HCT116 (cell line): ENCODE measurements around the gene FGD4. TPM values are rescaled to one million over a fixed set of nuclear protein-coding genes. Genes with fewer than 3 reads are reported as not detected.

Experiments used
- ATAC-seq: fragments of 200-7000 bp; cut with Tn5 transposase; 2 replicates; pipeline ENCODE4 v1.9.1; 2020; ENCODE audit warnings: mild to moderate bottlenecking, moderate library complexity
- BruUV-seq: library from RNA; stranded (reverse); fragments of 400-500 nt; replicated peaks from 2 replicates; lab custom pipeline; 2021; lab: Mats Ljungman, UMichigan
- CTCF ChIA-PET: fragments of 300-600 bp; sonication (Branson Sonifier 250); formaldehyde crosslinking; loops from one replicate; lab custom pipeline; 2021; ENCODE audit warnings: antibody characterized with exemption; lab: Charles Lee
- POLR2A ChIA-PET: fragments of 300-600, 350-600 bp; sonication (Branson Sonifier 250); formaldehyde crosslinking; loops from one replicate; lab custom pipeline; 2021; ENCODE audit warnings: antibody characterized with exemption; lab: Charles Lee
- RAD21 ChIA-PET, 2 experiments: fragments of 300-600 bp; sonication (Branson Sonifier 250); formaldehyde crosslinking; loops; one replicate each; lab custom pipeline; 2023; ENCODE audit warnings: low total read pairs in 2 of 2; ENCODE audit not compliant: uncharacterized antibody in 2 of 2, unreplicated experiment in 2 of 2, low non-redundant PET in 1 of 2; lab: Charles Lee
- DNase-seq: peaks from one replicate; pipeline ENCODE4 v3.0.0-alpha.2; 2010; ENCODE audit warnings: low read depth, low spot score
- H2AFZ ChIP-seq: fragments of 200-600 bp; shearing (Covaris generic), sonication (generic); 2 replicates; pipeline ENCODE4 v1.6.1; 2017; ENCODE audit warnings: low read depth, mixed run types, mixed read lengths, antibody characterized with exemption, low read length; ENCODE audit not compliant: poor library complexity, severe bottlenecking
- H3K27ac ChIP-seq: 2 replicates; pipeline ENCODE4 v1.5.1; 2012; ENCODE audit warnings: low read depth, low read length
- H3K27me3 ChIP-seq: fragments of 200-600 bp; sonication (generic); 2 replicates; pipeline ENCODE4 v1.6.1; 2016; ENCODE audit warnings: mixed run types, low read length, mixed read lengths; ENCODE audit not compliant: insufficient read depth
- H3K36me3 ChIP-seq, 2 experiments: fragments of 200-500 bp in 1 of 2; fragments of 200-600 bp in 1 of 2; sonication (Bioruptor generic) in 1 of 2; sonication (generic) in 1 of 2; 2 replicates each; pipeline versions ENCODE4 v1.5.1 to v1.6.1; 2014 to 2016; ENCODE audit warnings: low read length in 2 of 2, inconsistent platforms in 1 of 2, mixed read lengths in 1 of 2, mixed run types in 1 of 2; ENCODE audit not compliant: insufficient read depth in 2 of 2, control insufficient read depth in 1 of 2
- H3K4me1 ChIP-seq, 2 experiments: fragments of 200-600 bp in 1 of 2; sonication (generic) in 1 of 2; 2 replicates each; pipeline versions ENCODE4 v1.5.1 to v1.6.1; 2012 to 2017; ENCODE audit warnings: low read length in 2 of 2, inconsistent platforms in 1 of 2, mild to moderate bottlenecking in 1 of 2, mixed read lengths in 1 of 2, mixed run types in 1 of 2, moderate library complexity in 1 of 2; ENCODE audit not compliant: insufficient read depth in 2 of 2, control insufficient read depth in 1 of 2
- H3K4me2 ChIP-seq: fragments of 200-600 bp; sonication (generic); 2 replicates; pipeline ENCODE4 v1.6.1; 2017; ENCODE audit warnings: mixed run types, low read length, mixed read lengths
- H3K4me3 ChIP-seq, 2 experiments: fragments of 200-600 bp in 1 of 2; sonication (generic) in 1 of 2; replicated peaks in 1 of 2; 2 replicates each; pipeline ENCODE4 v1.5.1; 2011 to 2016; ENCODE audit warnings: low read length in 2 of 2, control low read depth in 1 of 2, low read depth in 1 of 2, mild to moderate bottlenecking in 1 of 2, mixed read lengths in 1 of 2, mixed run types in 1 of 2
- H3K79me2 ChIP-seq: fragments of 200-600 bp; sonication (generic); 2 replicates; pipeline ENCODE4 v1.6.1; 2017; ENCODE audit warnings: mild to moderate bottlenecking, mixed run types, low read length, moderate library complexity, mixed read lengths; ENCODE audit not compliant: insufficient read depth
- H3K9ac ChIP-seq: fragments of 200-600 bp; sonication (generic); 2 replicates; pipeline ENCODE4 v1.6.1; 2016; ENCODE audit warnings: low read length, mixed read lengths
- H3K9me2 ChIP-seq: fragments of 200-600 bp; sonication (generic), shearing (Covaris generic); 2 replicates; pipeline ENCODE4 v1.6.1; 2017; ENCODE audit warnings: mixed run types, mild to moderate bottlenecking, moderate library complexity; ENCODE audit not compliant: insufficient read depth
- H3K9me3 ChIP-seq, 2 experiments: fragments of 200-500 bp in 1 of 2; fragments of 200-600 bp in 1 of 2; sonication (Bioruptor generic) in 1 of 2; sonication (generic) in 1 of 2; 2 replicates each; pipeline ENCODE4 v1.6.1; 2014 to 2017; ENCODE audit warnings: low read length in 2 of 2, mixed read lengths in 2 of 2, inconsistent platforms in 1 of 2, low read depth in 1 of 2, mild to moderate bottlenecking in 1 of 2, mixed run types in 1 of 2, moderate library complexity in 1 of 2; ENCODE audit not compliant: control insufficient read depth in 1 of 2, insufficient read depth in 1 of 2
- H4K20me1 ChIP-seq: fragments of 200-600 bp; sonication (generic), shearing (Covaris generic); 2 replicates; pipeline ENCODE4 v1.6.1; 2017; ENCODE audit warnings: mixed run types, mild to moderate bottlenecking, moderate library complexity; ENCODE audit not compliant: insufficient read depth
- CEBPB ChIP-seq: IDR thresholded peaks from 2 replicates; pipeline ENCODE4 v1.6.1; 2012; ENCODE audit warnings: low read depth
- EGR1 ChIP-seq: IDR thresholded peaks from 2 replicates; pipeline ENCODE4 v1.6.1; 2012; ENCODE audit warnings: low read depth
- ELF1 ChIP-seq: IDR thresholded peaks from 2 replicates; pipeline ENCODE4 v1.6.1; 2012; ENCODE audit warnings: low read depth, borderline replicate concordance
- EZH2 ChIP-seq: fragments of 200-600 bp; sonication (generic); IDR thresholded peaks from 2 replicates; pipeline ENCODE4 v1.6.1; 2017; ENCODE audit warnings: antibody characterized with exemption, mixed run types
- EZH2phosphoT487 ChIP-seq: fragments of 200-600 bp; IDR thresholded peaks from 2 replicates; pipeline ENCODE4 v1.6.1; 2018; ENCODE audit warnings: antibody characterized with exemption, borderline replicate concordance
- JUND ChIP-seq: IDR thresholded peaks from 2 replicates; pipeline ENCODE4 v1.6.1; 2012
- POLR2A ChIP-seq: IDR thresholded peaks from 2 replicates; pipeline ENCODE4 v1.7.0; 2011; ENCODE audit warnings: borderline replicate concordance; ENCODE audit not compliant: insufficient read depth, insufficient read length; ENCODE audit errors: extremely low read depth
- RAD21 ChIP-seq: IDR thresholded peaks from 2 replicates; pipeline ENCODE4 v1.6.1; 2012; ENCODE audit warnings: low read depth, mild to moderate bottlenecking
- SIN3A ChIP-seq: IDR thresholded peaks from 2 replicates; pipeline ENCODE4 v1.6.1; 2012; ENCODE audit warnings: low read depth
- SP1 ChIP-seq: IDR thresholded peaks from 2 replicates; pipeline ENCODE4 v1.6.1; 2012; ENCODE audit warnings: low read depth
- SRF ChIP-seq: IDR thresholded peaks from 2 replicates; pipeline ENCODE4 v1.6.1; 2012; ENCODE audit warnings: low read depth
- TCF7L2 ChIP-seq: IDR thresholded peaks from 2 replicates; pipeline ENCODE4 v1.7.0; 2011; ENCODE audit warnings: borderline replicate concordance, inconsistent platforms; ENCODE audit not compliant: insufficient read depth, insufficient read length; ENCODE audit errors: extremely low read depth
- YY1 ChIP-seq: IDR thresholded peaks from 2 replicates; pipeline ENCODE4 v1.6.1; 2011; ENCODE audit warnings: low read length, low read depth, moderate library complexity, mild to moderate bottlenecking; ENCODE audit not compliant: insufficient replicate concordance; ENCODE audit errors: extremely low read depth
- ZFX ChIP-seq: fragments of 450-650 bp; IDR thresholded peaks from 2 replicates; pipeline ENCODE4 v1.6.1; 2017
- ZNF274 ChIP-seq: fragments of 200-500 bp; sonication (Bioruptor generic); IDR thresholded peaks from 2 replicates; pipeline ENCODE4 v1.6.1; 2014; ENCODE audit warnings: mild to moderate bottlenecking, low read depth, low read length, inconsistent platforms
- intact Hi-C: fragments of 100-400 bp; cut with micrococcal nuclease; formaldehyde crosslinking; loops from 2 replicates; pipeline ENCODE4 v1.10.0; 2022
- total RNA-seq: library from RNA; stranded (reverse); gene quantifications from one replicate; pipeline ENCODE4 v1.2.1, GENCODE V29; 2021; ENCODE audit not compliant: unreplicated experiment
- TF ChIP-seq, protein P1 (sequence below): IDR thresholded peaks from 2 replicates; pipeline ENCODE4 v1.6.1; 2012; ENCODE audit warnings: low read depth
- TF ChIP-seq, protein P2 (sequence below): IDR thresholded peaks from 2 replicates; pipeline ENCODE4 v1.6.1; 2012
- TF ChIP-seq, protein P3 (sequence below): IDR thresholded peaks from 2 replicates; pipeline ENCODE4 v1.6.1; 2012

FGD4 gene
- total RNA-seq, 1 experiment from 2014 or later, result 7.7 TPM

DNA sequence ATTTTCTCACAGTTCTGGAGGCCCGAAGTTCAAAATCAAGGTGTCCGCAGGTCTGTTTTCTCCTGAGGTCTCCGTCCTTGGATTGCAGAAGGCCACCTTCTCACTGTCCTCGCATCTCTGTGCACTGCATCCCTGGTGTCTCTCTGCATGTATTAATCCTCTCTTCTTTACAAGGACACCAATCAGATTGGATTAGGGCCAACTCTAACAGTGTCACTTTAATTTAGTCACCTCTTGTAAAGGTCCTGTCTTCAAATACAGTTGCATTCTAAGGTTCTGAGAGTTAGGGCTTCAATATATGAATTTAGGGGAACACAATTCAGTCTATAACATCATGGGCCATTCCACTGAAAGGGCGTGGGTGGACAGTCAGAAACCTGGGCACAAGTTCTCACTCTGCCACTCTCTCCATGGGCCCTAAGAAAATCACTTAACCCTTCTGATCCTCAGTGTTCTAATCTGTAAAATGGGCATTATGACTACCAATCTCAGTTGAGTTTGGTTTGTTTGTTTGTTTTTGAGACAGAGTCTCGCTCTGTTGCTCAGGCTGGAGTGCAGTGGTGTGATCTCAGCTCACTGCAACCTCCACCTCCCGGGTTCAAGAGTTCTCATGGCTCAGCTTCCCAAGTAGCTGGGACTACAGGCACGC, 41.6 kb upstream of the FGD4 start (continued):
- TF ChIP-seq CEBPB, result no peak
- no peak for TF ChIP-seq JUND
- no peak for TF ChIP-seq SRF
- TF ChIP-seq, protein P1, sequence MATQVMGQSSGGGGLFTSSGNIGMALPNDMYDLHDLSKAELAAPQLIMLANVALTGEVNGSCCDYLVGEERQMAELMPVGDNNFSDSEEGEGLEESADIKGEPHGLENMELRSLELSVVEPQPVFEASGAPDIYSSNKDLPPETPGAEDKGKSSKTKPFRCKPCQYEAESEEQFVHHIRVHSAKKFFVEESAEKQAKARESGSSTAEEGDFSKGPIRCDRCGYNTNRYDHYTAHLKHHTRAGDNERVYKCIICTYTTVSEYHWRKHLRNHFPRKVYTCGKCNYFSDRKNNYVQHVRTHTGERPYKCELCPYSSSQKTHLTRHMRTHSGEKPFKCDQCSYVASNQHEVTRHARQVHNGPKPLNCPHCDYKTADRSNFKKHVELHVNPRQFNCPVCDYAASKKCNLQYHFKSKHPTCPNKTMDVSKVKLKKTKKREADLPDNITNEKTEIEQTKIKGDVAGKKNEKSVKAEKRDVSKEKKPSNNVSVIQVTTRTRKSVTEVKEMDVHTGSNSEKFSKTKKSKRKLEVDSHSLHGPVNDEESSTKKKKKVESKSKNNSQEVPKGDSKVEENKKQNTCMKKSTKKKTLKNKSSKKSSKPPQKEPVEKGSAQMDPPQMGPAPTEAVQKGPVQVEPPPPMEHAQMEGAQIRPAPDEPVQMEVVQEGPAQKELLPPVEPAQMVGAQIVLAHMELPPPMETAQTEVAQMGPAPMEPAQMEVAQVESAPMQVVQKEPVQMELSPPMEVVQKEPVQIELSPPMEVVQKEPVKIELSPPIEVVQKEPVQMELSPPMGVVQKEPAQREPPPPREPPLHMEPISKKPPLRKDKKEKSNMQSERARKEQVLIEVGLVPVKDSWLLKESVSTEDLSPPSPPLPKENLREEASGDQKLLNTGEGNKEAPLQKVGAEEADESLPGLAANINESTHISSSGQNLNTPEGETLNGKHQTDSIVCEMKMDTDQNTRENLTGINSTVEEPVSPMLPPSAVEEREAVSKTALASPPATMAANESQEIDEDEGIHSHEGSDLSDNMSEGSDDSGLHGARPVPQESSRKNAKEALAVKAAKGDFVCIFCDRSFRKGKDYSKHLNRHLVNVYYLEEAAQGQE, result no peak
- TF ChIP-seq YY1, result no peak
- TF ChIP-seq, all 23 proteins: peak for 0

DNA sequence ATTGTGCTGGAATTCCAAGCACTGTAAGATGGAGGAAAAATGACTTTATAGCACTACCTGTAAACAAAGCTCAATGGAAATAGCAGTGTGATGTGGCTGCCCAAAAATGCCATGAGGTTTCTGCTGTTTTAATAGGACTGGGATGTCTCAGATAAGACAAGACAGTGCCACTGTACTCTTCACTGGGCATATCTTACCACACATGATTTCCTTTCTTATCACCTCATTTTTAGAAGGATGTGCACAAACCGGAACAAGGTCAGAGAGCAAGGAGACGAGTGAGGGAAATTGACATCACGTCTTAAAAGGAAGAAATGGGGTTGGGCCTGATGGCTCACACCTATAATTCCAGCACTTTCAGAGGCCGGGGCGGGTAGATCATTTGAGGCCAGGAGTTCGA, 38.4 kb upstream of the FGD4 start:
- intact Hi-C loops, result loop anchor here (10.0 kb wide), 1 partner anchor 1664 kb away; the partner anchor contains the start of gene ALG10
- Histone ChIP-seq H3K4me3 (no peak overlapping the region), H3K4me1 (no peaks in the 10 kb centered on the region), H3K79me2 (no peaks in the 10 kb centered on the region), H3K27ac (no peak overlapping the region), H4K20me1 (no peaks in the 10 kb centered on the region), H3K9me3 (no peaks in the 10 kb centered on the region), H3K27me3 (no peaks in the 10 kb centered on the region), H3K9ac (no peak overlapping the region), H3K36me3 (no peaks in the 10 kb centered on the region), H3K4me2 (no peak overlapping the region), H3K9me2 (no peaks in the 10 kb centered on the region), H2AFZ (no peak overlapping the region)
- TF ChIP-seq ELF1, result no peak
- no peak for TF ChIP-seq SP1
- TF ChIP-seq, protein P2, sequence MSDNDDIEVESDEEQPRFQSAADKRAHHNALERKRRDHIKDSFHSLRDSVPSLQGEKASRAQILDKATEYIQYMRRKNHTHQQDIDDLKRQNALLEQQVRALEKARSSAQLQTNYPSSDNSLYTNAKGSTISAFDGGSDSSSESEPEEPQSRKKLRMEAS, result no peak
- TF ChIP-seq SIN3A, result no peak
- TF ChIP-seq SRF, result no peak
- no peak for TF ChIP-seq ZNF274
- no peak for TF ChIP-seq CEBPB
- TF ChIP-seq YY1, result no peak
- no peak for TF ChIP-seq JUND
- TF ChIP-seq TCF7L2, result no peak
- TF ChIP-seq ZFX, result no peak
- TF ChIP-seq, protein P3, sequence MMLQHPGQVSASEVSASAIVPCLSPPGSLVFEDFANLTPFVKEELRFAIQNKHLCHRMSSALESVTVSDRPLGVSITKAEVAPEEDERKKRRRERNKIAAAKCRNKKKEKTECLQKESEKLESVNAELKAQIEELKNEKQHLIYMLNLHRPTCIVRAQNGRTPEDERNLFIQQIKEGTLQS, result no peak
- TF ChIP-seq EZH2phosphoT487, result no peak
- TF ChIP-seq EGR1, result no peak
- TF ChIP-seq, protein P1, result no peak
- no peak for TF ChIP-seq EZH2
- no peak for TF ChIP-seq RAD21
- TF ChIP-seq POLR2A, result no peak
- DNase-seq (no peak), ATAC-seq (no peak)
- ChIA-PET RAD21 (interaction anchor here in 1 of 2 experiments (0.7 kb wide), 1 partner anchor 445 kb away, joined by 3 read pairs; no protein-coding TSS in a partner anchor), CTCF (no interaction called here), POLR2A (no interaction called here)
- BruUV-seq, result no TSS peak
